ENCODE measurements around the gene GLB1L2.

GLB1L2 gene

DNA sequence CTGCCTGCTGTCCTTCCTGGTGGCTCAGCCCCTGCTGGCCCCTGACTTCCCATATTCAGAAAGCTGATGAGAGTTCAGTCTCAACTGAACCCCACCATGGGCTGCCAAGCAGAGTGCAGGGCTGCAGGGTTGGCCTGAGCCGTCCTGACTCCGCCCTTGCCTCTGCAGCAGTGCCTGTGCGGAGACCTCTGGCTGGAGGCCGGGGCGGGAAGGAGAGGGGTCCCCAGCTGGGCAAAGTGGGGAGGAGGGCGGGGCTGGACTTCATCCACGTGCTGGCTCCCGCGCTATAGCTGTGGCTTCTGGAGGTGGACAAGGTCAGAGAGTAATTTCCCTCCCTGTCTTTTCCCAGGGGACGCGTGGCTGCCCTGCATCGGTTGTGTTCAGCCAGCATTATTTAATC, 42.0 kb upstream of the GLB1L2 start:
- DNase-seq (ENCODE audit: low spot score) = no peak
- TF ChIP-seq, protein P1, sequence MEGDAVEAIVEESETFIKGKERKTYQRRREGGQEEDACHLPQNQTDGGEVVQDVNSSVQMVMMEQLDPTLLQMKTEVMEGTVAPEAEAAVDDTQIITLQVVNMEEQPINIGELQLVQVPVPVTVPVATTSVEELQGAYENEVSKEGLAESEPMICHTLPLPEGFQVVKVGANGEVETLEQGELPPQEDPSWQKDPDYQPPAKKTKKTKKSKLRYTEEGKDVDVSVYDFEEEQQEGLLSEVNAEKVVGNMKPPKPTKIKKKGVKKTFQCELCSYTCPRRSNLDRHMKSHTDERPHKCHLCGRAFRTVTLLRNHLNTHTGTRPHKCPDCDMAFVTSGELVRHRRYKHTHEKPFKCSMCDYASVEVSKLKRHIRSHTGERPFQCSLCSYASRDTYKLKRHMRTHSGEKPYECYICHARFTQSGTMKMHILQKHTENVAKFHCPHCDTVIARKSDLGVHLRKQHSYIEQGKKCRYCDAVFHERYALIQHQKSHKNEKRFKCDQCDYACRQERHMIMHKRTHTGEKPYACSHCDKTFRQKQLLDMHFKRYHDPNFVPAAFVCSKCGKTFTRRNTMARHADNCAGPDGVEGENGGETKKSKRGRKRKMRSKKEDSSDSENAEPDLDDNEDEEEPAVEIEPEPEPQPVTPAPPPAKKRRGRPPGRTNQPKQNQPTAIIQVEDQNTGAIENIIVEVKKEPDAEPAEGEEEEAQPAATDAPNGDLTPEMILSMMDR (IDR thresholded peaks at IDR 0.05) = no peak
- H3K4me3 ChIP-seq = peak overlapping the region; percentile 30
- no peak overlapping the region for H3K27ac ChIP-seq

DNA sequence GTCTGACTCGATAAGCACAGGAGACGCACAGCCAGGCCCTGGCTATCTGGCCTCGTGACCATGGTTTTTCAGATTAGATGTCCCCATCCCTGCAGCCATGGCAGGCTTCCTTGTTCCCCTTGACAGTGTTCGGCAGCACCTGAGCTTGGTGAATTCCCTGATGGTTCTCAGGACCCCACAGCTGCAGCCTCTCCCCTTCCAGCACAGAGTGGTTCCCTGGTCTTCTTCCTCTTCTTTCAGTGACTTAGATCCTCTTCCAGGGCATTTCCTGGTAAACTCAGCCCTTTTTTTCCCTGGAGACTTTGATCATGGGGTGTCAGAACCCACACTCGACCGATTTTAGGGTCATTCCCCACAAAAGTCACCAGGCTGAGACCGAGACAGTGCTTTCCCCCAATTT, 41.1 kb upstream of the GLB1L2 start:
- no peak overlapping the region for H3K27ac ChIP-seq
- no peak for DNase-seq (ENCODE audit: low spot score)
- H3K4me3 ChIP-seq = no peak overlapping the region
- TF ChIP-seq, protein P1 (IDR thresholded peaks at IDR 0.05) = no peak

DNA sequence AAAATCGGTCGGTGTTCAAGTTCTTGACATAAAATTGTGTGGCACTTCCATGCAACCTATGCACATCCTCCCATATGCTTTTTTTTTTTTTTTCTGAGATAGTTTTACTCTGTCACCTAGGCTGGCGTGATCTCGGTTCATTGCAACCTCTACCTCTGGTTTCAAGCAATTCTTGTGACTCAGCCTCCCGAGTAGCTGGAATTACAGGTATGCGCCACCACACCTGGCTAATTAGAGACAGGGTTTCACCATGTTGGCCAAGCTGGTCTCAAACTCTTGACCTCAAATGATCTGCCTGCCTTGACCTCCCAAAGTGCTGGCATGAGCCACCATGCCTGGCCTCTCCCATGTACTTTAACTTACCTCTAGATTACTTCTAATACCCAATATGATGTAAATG, 40.6 kb upstream of the GLB1L2 start:
- no peak for DNase-seq (ENCODE audit: low spot score)
- TF ChIP-seq, protein P1 (IDR thresholded peaks at IDR 0.05) = no peak
- Histone ChIP-seq H3K4me3 (no peak overlapping the region), H3K27ac (no peak overlapping the region)

DNA sequence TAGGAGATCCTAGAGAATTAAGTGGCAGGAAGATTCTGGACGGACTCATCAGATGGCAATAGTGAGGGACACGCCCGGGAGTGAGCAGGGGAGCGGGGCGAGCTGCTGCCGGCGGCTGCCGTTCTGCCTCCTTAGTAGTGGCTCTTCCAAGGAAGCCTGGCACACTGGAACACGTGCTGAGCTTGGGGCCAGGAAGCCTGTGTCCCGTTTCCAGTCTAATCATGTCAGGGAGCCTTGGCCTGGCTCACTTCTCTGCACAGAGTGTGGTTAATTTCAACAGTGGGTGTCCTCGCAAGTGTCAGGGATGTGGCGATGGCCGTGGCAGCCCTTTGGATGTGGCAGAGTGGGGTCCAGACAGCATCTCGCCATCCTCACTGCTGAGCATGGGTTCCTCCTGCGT, 39.1 kb upstream of the GLB1L2 start:
- no peak overlapping the region for H3K4me3 ChIP-seq
- TF ChIP-seq, protein P1 (IDR thresholded peaks at IDR 0.05) = no peak

DNA sequence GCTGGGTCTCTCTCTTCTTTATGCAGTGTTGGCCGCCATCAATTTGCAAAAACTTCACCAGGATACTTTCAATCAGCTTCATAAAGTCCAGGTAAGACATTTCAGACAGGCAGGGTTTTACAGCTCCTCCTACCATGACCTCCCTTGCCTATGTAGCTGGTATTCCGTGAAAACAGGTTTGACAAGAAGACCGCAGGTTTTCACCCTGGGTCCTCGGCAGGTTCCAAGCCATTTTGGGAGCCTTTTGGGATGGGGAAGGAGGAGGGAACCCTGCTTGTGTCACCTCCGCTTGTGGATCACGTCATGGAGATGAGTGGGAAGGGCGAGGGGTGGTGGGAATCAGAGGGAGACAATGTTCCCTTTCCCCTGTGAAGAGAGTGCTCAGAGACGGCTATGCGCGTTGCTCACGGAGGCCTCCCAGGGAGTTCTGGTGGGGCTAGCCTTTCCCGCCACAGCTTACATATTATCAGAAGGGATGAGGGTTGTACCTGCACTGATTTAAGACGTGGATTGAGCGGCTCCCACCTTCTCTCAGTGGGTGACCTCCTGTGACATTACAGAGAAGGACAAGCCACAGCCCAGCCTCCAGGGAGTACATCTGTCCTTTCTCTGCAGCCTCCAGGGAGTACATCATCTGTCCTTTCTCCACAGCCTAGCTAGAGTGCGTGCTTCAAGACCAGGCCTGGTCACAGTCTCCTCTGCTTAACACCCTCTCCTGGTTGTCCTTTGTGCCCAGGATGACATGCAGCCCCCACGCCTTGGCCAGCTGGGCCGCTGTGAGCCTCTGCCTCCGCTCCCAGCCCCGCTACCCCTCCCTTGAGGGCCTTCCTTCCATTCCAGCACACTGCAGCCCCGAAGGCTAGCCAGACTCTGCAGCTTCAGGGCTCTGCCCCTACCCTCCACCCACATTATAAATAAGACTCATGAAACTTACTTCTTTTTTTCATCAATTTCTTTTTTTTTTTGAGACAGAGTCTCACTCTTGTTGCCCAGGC, 38.4 kb upstream of the GLB1L2 start:
- H3K4me3 ChIP-seq = no peak overlapping the region
- no peak for DNase-seq (ENCODE audit: low spot score)
- TF ChIP-seq, protein P1 (IDR thresholded peaks at IDR 0.05) = no peak
- H3K27ac ChIP-seq = no peak overlapping the region

More for the DNA sequence above, 39.1 kb upstream of the GLB1L2 start:
- no peak overlapping the region for H3K27ac ChIP-seq
- no peak for DNase-seq (ENCODE audit: low spot score)

DNA sequence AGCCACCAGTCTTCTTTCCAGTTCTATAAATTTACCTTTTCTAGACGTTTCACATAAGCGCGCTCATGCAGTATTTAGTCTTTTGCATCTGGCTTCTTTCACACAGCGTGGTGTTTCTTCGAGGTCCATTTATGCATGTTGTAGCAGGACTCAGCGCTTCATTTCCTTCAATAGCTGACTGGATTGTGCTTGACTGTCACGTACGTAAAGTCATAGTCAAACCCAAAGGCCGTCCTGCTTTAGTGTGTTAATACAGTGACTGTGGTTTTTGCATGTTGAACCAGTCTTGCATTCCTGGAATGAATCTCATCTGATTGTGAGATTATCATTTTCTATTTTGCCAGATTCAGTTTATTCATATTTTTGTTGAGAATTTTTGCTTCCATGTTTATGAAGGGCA, 37.1 kb upstream of the GLB1L2 start:
- TF ChIP-seq, protein P1 (IDR thresholded peaks at IDR 0.05) = no peak

DNA sequence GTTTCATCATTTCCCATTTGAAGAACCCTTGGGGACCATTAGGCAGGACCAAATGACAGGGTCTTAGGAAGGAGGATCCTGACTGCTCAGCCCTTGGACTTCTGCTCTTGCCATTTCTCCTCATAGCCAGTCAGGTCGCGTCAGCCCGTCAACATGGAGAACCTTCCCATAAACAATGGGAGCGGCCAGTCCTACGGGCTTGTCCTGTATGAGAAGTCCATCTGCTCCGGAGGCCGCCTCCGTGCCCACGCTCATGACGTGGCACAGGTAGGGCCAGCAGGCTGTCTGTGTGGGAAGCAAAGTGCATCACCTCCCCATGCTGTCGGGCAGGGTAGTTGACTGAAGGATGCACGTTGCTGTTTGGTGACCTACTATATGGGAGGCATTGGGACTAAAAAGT, 19.6 kb upstream of the GLB1L2 start:
- Histone ChIP-seq H3K4me3 (no peak overlapping the region), H3K27ac (no peak overlapping the region)
- no peak for DNase-seq (ENCODE audit: low spot score)
- TF ChIP-seq, protein P1 (IDR thresholded peaks at IDR 0.05) = no peak

More for the DNA sequence above, 37.1 kb upstream of the GLB1L2 start:
- DNase-seq (ENCODE audit: low spot score) = no peak
- Histone ChIP-seq H3K4me3 (no peak overlapping the region), H3K27ac (no peak overlapping the region)

All from coronary artery (tissue), 2 donors.